ENCODE measurements around the gene PYCARD.

- TF ChIP-seq POLR2AphosphoS5 (IDR thresholded peaks at IDR 0.05; ENCODE audit: low read depth, low read length) (no peak), TAF1 (IDR thresholded peaks at IDR 0.05; ENCODE audit: borderline replicate concordance, insufficient read depth, low read length) (no peak), SIN3A (IDR thresholded peaks at IDR 0.05; ENCODE audit: borderline replicate concordance, insufficient read depth, low read length) (no peak), REST (IDR thresholded peaks at IDR 0.05; ENCODE audit: insufficient read depth in 1 of 2, low read depth in 2 of 2, low read length in 2 of 2) (no peak), FOXP2 (optimal IDR thresholded peaks at IDR 0.05; ENCODE audit: borderline replicate concordance, extremely low read depth, extremely low read length, insufficient read depth) (no peak)
These were observed 11.5 kb upstream of the PYCARD start, which contains the start of gene TRIM72 for GRCh38 chr16:31213877-31214707.
